GM18520 (cell line): ENCODE data around the gene IGFBP1.
"Not testable (repeated sequence)": the region's sequence is repeated elsewhere in the genome, so short reads cannot be mapped to it uniquely, and the experiment has no call there.

Experiments used
- ATAC-seq: cut with Tn5 transposase; IDR thresholded peaks from one replicate; pipeline ENCODE4 v1.9.1; 2021; ENCODE audit not compliant: unreplicated experiment

IGFBP1 gene

DNA sequence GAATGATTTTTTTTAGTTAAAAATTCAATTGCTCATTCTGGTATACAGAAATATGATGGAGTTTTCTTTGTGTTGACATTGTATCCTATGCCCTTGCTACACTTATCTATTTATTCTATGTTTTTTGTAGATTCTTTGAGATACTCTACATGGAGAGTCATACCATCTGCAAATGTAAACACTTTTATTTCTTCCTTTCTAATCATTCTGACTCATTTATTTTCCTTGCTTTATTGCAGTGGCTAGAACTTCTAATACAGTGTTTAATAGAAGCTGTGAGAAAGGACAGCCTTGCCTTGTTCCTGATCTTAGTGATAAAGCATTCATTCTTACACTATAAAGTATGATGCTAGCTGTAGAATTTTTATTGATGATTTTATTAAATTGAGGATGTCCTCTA, 42.7 kb downstream of the IGFBP1 start:
- no peak for ATAC-seq

DNA sequence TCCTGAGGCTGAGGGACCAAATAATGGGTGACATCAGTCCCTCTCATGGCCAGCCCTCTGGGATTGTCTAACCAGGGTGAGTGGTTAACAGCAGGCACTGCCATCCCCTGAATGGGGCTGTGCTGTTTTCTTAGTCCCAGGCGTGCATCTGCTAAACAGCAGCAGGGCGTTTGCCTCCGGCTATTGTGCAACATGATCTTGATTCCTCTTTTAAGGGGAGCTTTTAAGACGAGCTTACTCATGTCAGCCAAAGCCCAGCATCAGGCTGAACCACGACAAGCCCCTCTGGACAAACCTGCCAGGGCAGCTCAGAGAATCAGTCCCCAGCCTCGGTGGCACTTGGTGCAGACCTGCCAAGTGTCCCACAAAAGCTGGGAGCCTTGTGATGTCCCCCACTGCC, 49.0 kb downstream of the IGFBP1 start:
- ATAC-seq: no peak

DNA sequence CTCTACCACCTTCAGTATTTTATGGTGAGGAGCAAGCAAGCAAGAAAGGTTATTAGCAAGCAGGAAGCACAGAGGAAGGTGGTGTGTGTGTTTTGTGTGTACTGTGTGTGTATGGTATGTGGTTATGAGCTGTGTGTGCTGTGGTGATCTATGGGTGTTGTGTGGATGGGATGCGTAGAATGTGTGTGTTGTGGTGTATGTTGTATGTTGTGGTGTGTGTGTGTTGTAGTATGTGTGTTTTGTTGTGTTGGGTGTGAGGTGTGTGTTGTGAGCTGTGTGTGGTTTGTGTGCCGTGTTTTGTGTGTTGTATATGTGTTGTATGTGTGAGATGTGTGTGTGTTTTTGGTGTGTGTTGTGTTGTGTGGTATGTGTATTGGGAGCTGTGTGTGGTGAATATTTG, 49.6 kb downstream of the IGFBP1 start:
- ATAC-seq: no peak

DNA sequence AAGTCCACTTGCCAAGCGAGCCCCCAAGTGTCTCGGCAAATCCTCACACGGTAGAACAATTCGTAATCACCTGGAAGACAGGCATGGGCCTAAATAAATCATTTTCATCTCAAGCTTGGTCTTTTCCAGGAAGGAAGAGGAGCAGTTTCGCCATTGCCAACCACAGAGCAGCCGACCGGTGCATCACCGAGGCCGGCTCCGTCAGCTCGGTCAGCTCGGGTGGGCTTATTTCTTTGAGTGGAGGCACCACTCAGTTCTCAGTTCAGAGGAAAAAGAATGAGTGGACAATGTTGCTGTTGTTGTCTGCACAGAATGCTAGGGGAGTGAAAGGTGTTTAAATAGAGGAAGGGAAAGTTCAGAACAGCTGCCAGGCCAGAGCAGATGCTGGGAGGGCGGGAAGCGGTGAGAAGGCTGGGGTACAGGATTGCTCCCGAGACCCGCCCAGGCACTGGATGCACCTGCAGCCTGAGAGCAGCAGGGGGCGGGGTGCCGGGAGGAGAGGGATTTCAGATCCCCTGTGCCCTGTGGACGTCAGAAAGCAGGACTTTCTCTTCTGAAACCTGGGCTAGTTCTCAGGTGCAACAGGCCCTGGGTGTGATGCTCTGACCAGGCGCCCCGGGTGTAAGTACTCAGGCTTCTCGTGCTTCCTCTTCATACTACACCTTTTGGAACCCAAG, 50.5 kb downstream of the IGFBP1 start:
- ATAC-seq: no peak

DNA sequence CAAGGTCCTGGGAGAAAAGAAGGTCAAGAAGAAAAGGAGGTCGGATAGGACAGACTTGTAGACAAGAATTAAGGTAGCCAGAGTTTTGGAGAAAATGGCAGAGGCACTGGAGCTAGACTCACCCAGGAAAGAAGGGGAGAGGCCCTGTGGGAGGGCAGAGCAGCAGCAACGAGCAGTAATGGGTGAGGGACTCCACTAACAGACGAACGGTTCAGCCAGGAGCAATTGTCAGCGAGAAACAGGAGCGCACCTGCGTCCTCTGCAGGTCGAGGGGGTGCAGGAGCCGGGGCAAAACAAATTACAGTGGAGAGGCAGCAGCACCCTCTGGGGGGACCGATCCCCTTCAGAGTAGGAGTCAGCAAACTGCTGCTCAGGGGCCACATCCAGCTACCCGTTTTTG, 51.3 kb downstream of the IGFBP1 start:
- no peak for ATAC-seq

DNA sequence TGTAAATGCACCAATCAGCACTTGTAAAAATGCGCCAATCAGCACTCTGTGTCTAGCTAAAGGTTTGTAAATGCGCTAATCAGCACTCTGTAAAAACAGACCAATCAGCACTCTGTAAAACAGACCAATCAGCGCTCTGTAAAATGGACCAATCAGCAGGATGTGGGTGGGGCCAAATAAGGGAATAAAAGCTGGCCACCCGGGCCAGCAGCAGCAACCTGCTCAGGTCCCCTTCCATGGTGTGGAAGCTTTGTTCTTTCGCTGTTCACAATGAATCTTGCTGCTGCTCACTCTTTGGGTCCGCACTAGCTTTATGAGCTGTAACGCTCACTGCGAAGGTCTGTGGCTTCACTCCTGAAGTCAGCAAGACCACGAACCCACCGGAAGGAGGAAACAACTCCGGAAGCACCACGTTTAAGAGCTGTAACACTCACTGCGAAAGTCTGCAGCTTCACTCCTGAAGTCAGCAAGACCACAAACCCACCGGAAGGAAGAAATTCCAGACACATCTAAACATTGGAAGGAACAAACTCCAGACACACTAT, 52.0 kb downstream of the IGFBP1 start:
- ATAC-seq: not testable (repeated sequence)

DNA sequence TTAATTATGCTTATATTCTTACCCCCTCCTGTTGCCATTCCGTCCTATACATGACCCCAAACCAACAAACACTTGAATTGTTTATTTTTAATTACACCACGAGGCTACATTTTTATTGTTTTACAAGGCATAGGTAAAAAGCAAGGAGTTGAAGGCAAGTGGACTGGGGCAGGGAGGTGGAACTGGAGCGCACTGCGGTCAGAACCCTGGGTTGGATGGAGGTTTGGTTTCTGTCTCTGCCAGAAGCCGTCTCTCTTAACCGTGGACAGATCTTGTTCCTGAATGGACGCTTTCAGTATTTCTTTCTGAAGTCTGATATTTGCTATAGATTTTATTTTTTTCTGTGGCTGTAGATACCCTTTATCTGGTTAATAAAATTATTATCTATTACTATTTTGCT, 52.7 kb downstream of the IGFBP1 start:
- ATAC-seq: no peak
